SK-N-SH (cell line): ENCODE data around the gene CIB4. TPM values are rescaled to one million over a fixed set of nuclear protein-coding genes. Genes with fewer than 3 reads are reported as not detected.

Experiments used
- CTCF ChIA-PET: fragments of 300-600, 350-600 bp; formaldehyde crosslinking; extraction: SDS; loops from one replicate; lab custom pipeline; 2021; lab: Yijun Ruan, JAX
- POLR2A ChIA-PET: fragments of 350-600 bp; sonication (Branson Sonifier 250); formaldehyde crosslinking; extraction: SDS; loops from one replicate; lab custom pipeline; 2020; ENCODE audit warnings: antibody characterized with exemption, inconsistent platforms; lab: Yijun Ruan, JAX
- DNase-seq: peaks from one replicate; pipeline ENCODE4 v3.0.0; 2012
- H2AFZ ChIP-seq: fragments of 200-600 bp; sonication (generic); 2 replicates; pipeline ENCODE4 v1.8.1; 2016; ENCODE audit warnings: antibody characterized with exemption, mild to moderate bottlenecking, low read depth
- H3F3A ChIP-seq: fragments of 200-600 bp; sonication (generic); replicated peaks from 2 replicates; pipeline ENCODE3; 2016; ENCODE audit warnings: antibody characterized with exemption, mild to moderate bottlenecking; ENCODE audit not compliant: insufficient read depth
- H3K27ac ChIP-seq, 2 experiments: fragments of 200-500 bp in 1 of 2; fragments of 200-600 bp in 1 of 2; sonication (Bioruptor generic) in 1 of 2; sonication (generic), shearing (Covaris generic) in 1 of 2; 2 replicates each; pipeline versions ENCODE4 v1.5.1 to v1.6.1; 2014 to 2016; ENCODE audit warnings: low read depth in 2 of 2, inconsistent platforms in 1 of 2, low read length in 1 of 2, mild to moderate bottlenecking in 1 of 2, mixed read lengths in 1 of 2
- H3K27me3 ChIP-seq: fragments of 200-600 bp; sonication (generic), shearing (Covaris generic); 2 replicates; pipeline ENCODE4 v1.6.1; 2016; ENCODE audit warnings: mixed run types; ENCODE audit not compliant: insufficient read depth
- H3K36me3 ChIP-seq, 2 experiments: fragments of 200-500 bp in 1 of 2; fragments of 200-600 bp in 1 of 2; sonication (Bioruptor generic) in 1 of 2; sonication (generic) in 1 of 2; replicated peaks in 1 of 2; 2 replicates each; pipeline versions ENCODE3 to v1.5.1; 2014 to 2016; ENCODE audit warnings: low read length in 1 of 2, mild to moderate bottlenecking in 1 of 2; ENCODE audit not compliant: insufficient read depth in 2 of 2, control insufficient read depth in 1 of 2
- H3K4me1 ChIP-seq, 2 experiments: fragments of 200-500 bp in 1 of 2; fragments of 200-600 bp in 1 of 2; sonication (Bioruptor generic) in 1 of 2; sonication (generic), shearing (Covaris generic) in 1 of 2; 2 replicates each; pipeline versions ENCODE4 v1.5.1 to v1.6.1; 2014 to 2016; ENCODE audit warnings: low read depth in 1 of 2, low read length in 1 of 2, mixed run types in 1 of 2; ENCODE audit not compliant: insufficient read depth in 2 of 2, control insufficient read depth in 1 of 2
- H3K4me2 ChIP-seq: fragments of 200-600 bp; sonication (generic), shearing (Covaris generic); 2 replicates; pipeline ENCODE4 v1.6.1; 2017; ENCODE audit warnings: mixed run types
- H3K4me3 ChIP-seq, 2 experiments: fragments of 200-500 bp in 1 of 2; fragments of 200-600 bp in 1 of 2; sonication (Bioruptor generic) in 1 of 2; sonication (generic), shearing (Covaris generic) in 1 of 2; 2 replicates each; pipeline versions ENCODE4 v1.5.1 to v1.8.1; 2014 to 2016; ENCODE audit warnings: low read depth in 2 of 2, inconsistent platforms in 1 of 2, low read length in 1 of 2, mild to moderate bottlenecking in 1 of 2, mixed read lengths in 1 of 2, moderate library complexity in 1 of 2
- H3K79me2 ChIP-seq: fragments of 200-600 bp; sonication (generic); 2 replicates; pipeline ENCODE4 v1.8.1; 2017; ENCODE audit warnings: mild to moderate bottlenecking; ENCODE audit not compliant: insufficient read depth
- H3K9ac ChIP-seq: fragments of 200-600 bp; sonication (generic); 2 replicates; pipeline ENCODE4 v1.6.1; 2017; ENCODE audit warnings: mixed run types
- H3K9me2 ChIP-seq: fragments of 200-600 bp; sonication (generic); 2 replicates; pipeline ENCODE4 v1.6.1; 2017; ENCODE audit warnings: mixed run types
- H3K9me3 ChIP-seq: fragments of 200-600 bp; sonication (generic); 2 replicates; pipeline ENCODE4 v1.6.1; 2017; ENCODE audit warnings: mixed run types, mild to moderate bottlenecking, moderate library complexity
- H4K20me1 ChIP-seq: fragments of 200-600 bp; sonication (generic); 2 replicates; pipeline ENCODE4 v1.6.1; 2017; ENCODE audit warnings: mild to moderate bottlenecking, mixed run types; ENCODE audit not compliant: insufficient read depth
- CHD2 ChIP-seq: fragments of 150-350 bp; IDR thresholded peaks from 2 replicates; pipeline ENCODE4 v1.6.1; 2018; ENCODE audit warnings: low read length; ENCODE audit not compliant: partially characterized antibody
- CTCF ChIP-seq: fragments of 200-600 bp; sonication (generic); IDR thresholded peaks from 2 replicates; pipeline ENCODE4 v1.6.1; 2017; ENCODE audit warnings: antibody characterized with exemption, mild to moderate bottlenecking, moderate library complexity
- ELF1 ChIP-seq: IDR thresholded peaks from 2 replicates; pipeline ENCODE4 v1.4.0; 2012
- EP300 ChIP-seq, 2 experiments: IDR thresholded peaks; 2 replicates each; pipeline versions ENCODE4 v1.4.0 to v1.6.1; 2012; ENCODE audit warnings: borderline replicate concordance in 1 of 2, low read depth in 1 of 2, low read length in 1 of 2
- FOSL2 ChIP-seq: IDR thresholded peaks from 2 replicates; pipeline ENCODE4 v1.4.0; 2012; ENCODE audit warnings: low read depth, mild to moderate bottlenecking, moderate library complexity, borderline replicate concordance
- FOXJ3 ChIP-seq: sonication (generic); formaldehyde crosslinking; IDR thresholded peaks from 2 replicates; pipeline ENCODE4 v1.5.1; 2020; ENCODE audit warnings: mild to moderate bottlenecking, missing genetic modification reagents
- GATA2 ChIP-seq: sonication (generic); formaldehyde crosslinking; IDR thresholded peaks from 2 replicates; pipeline ENCODE4 v1.5.0; 2020; ENCODE audit warnings: mild to moderate bottlenecking, missing genetic modification reagents
- IRF3 ChIP-seq: fragments of 150-350 bp; IDR thresholded peaks from 2 replicates; pipeline ENCODE4 v1.6.1; 2016; ENCODE audit warnings: mild to moderate bottlenecking, low read depth, low read length
- JUND ChIP-seq: IDR thresholded peaks from 2 replicates; pipeline ENCODE4 v1.4.0; 2012
- MEF2A ChIP-seq: IDR thresholded peaks from 2 replicates; pipeline ENCODE4 v1.4.0; 2012; ENCODE audit warnings: low read depth, borderline replicate concordance
- MXI1 ChIP-seq: IDR thresholded peaks from 2 replicates; pipeline ENCODE4 v1.6.1; 2012; ENCODE audit warnings: mild to moderate bottlenecking, low read depth, low read length, improper control_type of control experiment
- RFX5 ChIP-seq: IDR thresholded peaks from 2 replicates; pipeline ENCODE4 v1.6.1; 2012; ENCODE audit warnings: mild to moderate bottlenecking, improper control_type of control experiment, low read length
- SMC3 ChIP-seq: IDR thresholded peaks from 2 replicates; pipeline ENCODE4 v1.6.1; 2012; ENCODE audit warnings: low read depth, low read length, improper control_type of control experiment
- TCF12 ChIP-seq: IDR thresholded peaks from 2 replicates; pipeline ENCODE4 v1.4.0; 2012
- TEAD4 ChIP-seq: IDR thresholded peaks from 2 replicates; pipeline ENCODE4 v1.4.0; 2012; ENCODE audit warnings: mild to moderate bottlenecking, borderline replicate concordance; ENCODE audit not compliant: insufficient read depth
- USF1 ChIP-seq: IDR thresholded peaks from 2 replicates; pipeline ENCODE4 v1.4.0; 2012; ENCODE audit warnings: low read depth, borderline replicate concordance
- USF2 ChIP-seq: fragments of 150-350 bp; IDR thresholded peaks from 2 replicates; pipeline ENCODE4 v1.6.1; 2017; ENCODE audit warnings: antibody characterized with exemption, low read length, low read depth, borderline replicate concordance
- YY1 ChIP-seq: IDR thresholded peaks from 2 replicates; pipeline ENCODE4 v1.4.0; 2012; ENCODE audit warnings: low read depth, mild to moderate bottlenecking
- ZBTB33 ChIP-seq: IDR thresholded peaks from 2 replicates; pipeline ENCODE4 v1.4.0; 2012; ENCODE audit warnings: low read depth, borderline replicate concordance
- WGBS: methylation state at CpG from one replicate; pipeline ENCODE4 v1.1.6; 2017; ENCODE audit warnings: low lambda C conversion rate; 5-methylcytosine and 5-hydroxymethylcytosine counted together
- polyA plus RNA-seq, 3 experiments: library from polyadenylated mRNA; depleted of rRNA; stranded (reverse); fragments of >200 nt; gene quantifications; 2 replicates each; pipeline ENCODE4 v1.2.3, GENCODE V29; 2012

CIB4 gene
- polyA plus RNA-seq, 1 of the 3 experiments (the other 2 are of a cell fraction) = not detected

GRCh38 chr2:26635401-26635800 is 5.8 kb downstream of the CIB4 start:
- Histone ChIP-seq H3K9ac (no peak overlapping the region), H3K79me2 (no peaks in the 10 kb centered on the region), H3K36me3 (no peaks in the 10 kb centered on the region), H4K20me1 (no peaks in the 10 kb centered on the region), H3K4me2 (no peak overlapping the region), H3K27ac (no peak overlapping the region), H3K9me2 (no peaks in the 10 kb centered on the region), H3K4me1 (peaks cover 0 to 19% of the 10 kb centered on the region in 2 experiments; a peak in 1 of 4 replicates), H3K27me3 (0 out of 2 replicates have a peak, but pooled peaks cover 26% of the 10 kb centered on the region), H3K9me3 (no peaks in the 10 kb centered on the region), H3K4me3 (no peak overlapping the region), H2AFZ (no peak overlapping the region), H3F3A (no peaks in the 10 kb centered on the region)
- CTCF ChIA-PET = interaction anchor here (1.5 to 2.8 kb wide), 3 partner anchors 12 to 110 kb away, joined by 3 to 16 read pairs (median 14); no protein-coding TSS in a partner anchor
- DNase-seq = no peak
- 55% methylated on average over 3 of the region's 3 CpGs for WGBS
- TF ChIP-seq YY1 = no peak
- TF ChIP-seq ELF1 = no peak
- TF ChIP-seq FOXJ3 (CRISPR knock-in tag) = no peak
- TF ChIP-seq EP300 (IDR thresholded peaks at IDR 0.05; ENCODE audit: borderline replicate concordance in 1 of 2, low read depth in 1 of 2, low read length in 1 of 2) = no peak
- no peak for TF ChIP-seq USF2
- no peak for TF ChIP-seq SMC3
- no peak for TF ChIP-seq USF1
- TF ChIP-seq ZBTB33 = no peak
- no peak for TF ChIP-seq TCF12
- TF ChIP-seq MXI1 = no peak
- no peak for TF ChIP-seq MEF2A
- no peak for TF ChIP-seq IRF3
- TF ChIP-seq CHD2 = no peak
- no peak for TF ChIP-seq RFX5
- no peak for TF ChIP-seq FOSL2
- no peak for TF ChIP-seq GATA2 (CRISPR knock-in tag)
- no peak for TF ChIP-seq JUND
- no peak for TF ChIP-seq CTCF
- no peak for TF ChIP-seq TEAD4
- POLR2A ChIA-PET = no interaction called here
